Heart right ventricle (tissue), 16 donors: ENCODE measurements around the gene SLC35E1. TPM values are rescaled to one million over a fixed set of nuclear protein-coding genes. Genes with fewer than 3 reads are reported as not detected.

Experiments used
- ATAC-seq, 8 donors: fragments of 200-7000 bp; cut with Tn5 transposase; one replicate each; pipeline ENCODE4 v1.9.1; 2020; ENCODE audit warnings: mild to moderate bottlenecking in 8 of 8, moderate library complexity in 8 of 8, moderate number of reproducible peaks in 1 of 8
- DNase-seq, 2 donors: peaks; one replicate each; pipeline ENCODE4 v3.0.0-alpha.2; 2020
- H3K27ac ChIP-seq, 10 donors: fragments of 200-600 bp; sonication (generic) in 2 of 10; one replicate each; pipeline versions ENCODE4 v1.5.0 to v1.8.0; 2020 to 2022; ENCODE audit warnings: mild to moderate bottlenecking in 3 of 10
- H3K27me3 ChIP-seq, 7 donors: fragments of 200-600 bp; one replicate each; pipeline ENCODE4 v1.8.0; 2021 to 2022; ENCODE audit warnings: mild to moderate bottlenecking in 2 of 7
- H3K36me3 ChIP-seq, 9 donors: fragments of 200-600 bp; sonication (generic) in 1 of 9; one replicate each; pipeline versions ENCODE4 v1.5.0 to v1.8.0; 2020 to 2022; ENCODE audit warnings: mild to moderate bottlenecking in 2 of 9
- H3K4me1 ChIP-seq, 9 donors: fragments of 200-600 bp; sonication (generic) in 1 of 9; one replicate each; pipeline versions ENCODE4 v1.5.0 to v1.8.0; 2020 to 2022; ENCODE audit warnings: mild to moderate bottlenecking in 4 of 9
- H3K4me3 ChIP-seq, 10 donors: fragments of 200-600 bp; sonication (generic) in 2 of 10; one replicate each; pipeline versions ENCODE4 v1.5.0 to v1.8.0; 2020 to 2022; ENCODE audit warnings: mild to moderate bottlenecking in 7 of 10, moderate library complexity in 2 of 10
- H3K9me3 ChIP-seq, 11 donors: fragments of 200-600 bp in 10 of 11; sonication (generic) in 2 of 11; one replicate each; pipeline versions ENCODE4 v1.5.0 to v1.8.0; 2013 to 2022; ENCODE audit warnings: mild to moderate bottlenecking in 2 of 11, control low read depth in 1 of 11, moderate library complexity in 1 of 11
- WGBS, 2 donors: extraction: QIAGEN DNeasy Blood & Tissue Kit; methylation state at CpG; one replicate each; pipeline ENCODE4 v1.1.7; 2013; ENCODE audit warnings: inconsistent platforms in 1 of 2; 5-methylcytosine and 5-hydroxymethylcytosine counted together
- intact Hi-C, 10 donors: fragments of 100-400 bp; cut with DNase I; formaldehyde crosslinking; loops; one replicate each; pipeline versions ENCODE4 v1.11.1 to v1.14.2; 2022
- polyA plus RNA-seq, 2 donors: library from polyadenylated mRNA; stranded (reverse); fragments of 200-250 nt; gene quantifications; one replicate each; pipeline ENCODE4 v1.2.3, GENCODE V29; 2013
- total RNA-seq, 10 donors: library from RNA; stranded (reverse); fragmentation: NEBNext Ultra II Directional in 3 of 10; extraction: Animal tissue kit (Norgen Biotek cat#: 25700) in 3 of 10; gene quantifications; one replicate each; pipeline versions ENCODE4 v1.2.1 to v1.2.4, GENCODE V29; 2021 to 2023
- TF ChIP-seq, protein P1 (sequence below), 9 donors: fragments of 200-600 bp; sonication (generic) in 2 of 9; IDR thresholded peaks; one replicate each; pipeline versions ENCODE4 v1.5.0 to v1.8.0; 2021 to 2022; ENCODE audit warnings: antibody characterized with exemption in 9 of 9, mild to moderate bottlenecking in 5 of 9, moderate library complexity in 1 of 9
- donor health status: Arrhythmogenic right ventricular cardiomyopathy.
- donor health status: ischemic (EF 13 %, LVEDD 7.1; RV severe dilation, severe dysfunction).
- donor health status: healthy with polysubstance abuse.
- donor health status: DM: no; HTN: yes; CAD: no.
- donor health status: DM: no; HTN: no; CAD: no.
- donor health status: ischemic (EF 25% LVEDD 6.9; RV normal size, moderate dysfunction).
- donor health status: ischemic (EF 25% LVEDD 5.7; RV mildly dilated, moderate dysfunction).
- donor health status: healthy.
- donor health status: DM: yes; HTN: yes; CAD: no.
- donor health status: Ischemic cardiomyopathy.
- donor health status: ischemic (EF 35%, LVEDD 5.7; RV mildly dilated, moderate dysfunction).
- donor health status: nonischemic (EF 11% LVEDD 7.7; RV severe dilation, severe dysfunction).
- donor health status: DM: yes; HTN: yes; CAD: no.
- donor health status: PGD.
- donor health status: ischemic (EF 29% LVEDD 5.4; RV normal size, mild dysfunction).
- donor health status: nonischemic (EF 23%, LVEDD 6.1; RV moderate dilation, normal function).

Gene SLC35E1
- total and polyA plus RNA-seq, 12 donors = 20.8 to 29.0 (median 23.6) TPM

DNA sequence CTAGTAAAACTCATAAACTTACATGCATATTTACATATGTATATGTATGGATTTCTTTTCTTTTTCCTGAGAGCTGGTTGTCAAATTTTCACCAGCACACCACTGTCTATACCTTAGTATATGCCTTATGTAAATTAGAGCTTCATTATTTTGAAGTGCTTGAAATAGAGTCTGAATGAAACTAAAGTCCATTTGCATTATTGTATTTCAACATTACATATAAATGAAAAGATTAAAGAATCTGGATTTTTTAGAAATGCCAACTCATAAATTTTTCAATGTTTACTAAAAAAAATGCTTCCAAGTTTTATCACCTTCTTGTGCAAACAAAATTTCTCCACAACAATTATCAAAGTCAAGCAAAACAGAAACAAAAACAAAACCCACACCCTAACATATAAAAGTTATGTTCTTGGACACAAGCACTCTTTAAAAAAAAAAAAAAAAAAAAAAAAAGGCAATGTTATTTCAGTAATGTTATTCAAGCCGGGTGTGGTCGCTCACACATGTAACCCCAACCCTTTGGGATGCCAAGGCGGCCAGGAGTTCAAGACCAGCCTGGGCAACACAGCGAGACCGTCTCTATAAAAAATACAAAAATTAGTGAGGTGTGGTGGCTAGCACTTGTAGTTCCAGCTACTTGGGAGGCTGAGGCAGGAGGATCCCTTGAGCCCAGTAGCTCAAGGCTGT, 37.4 kb upstream of the SLC35E1 start:
- H3K27me3 ChIP-seq = no peaks in the 10 kb centered on the region
- ATAC-seq = no peak
- peaks cover 19 to 91% (median 76%) of the 10 kb centered on the region in 9 donors for H3K4me1 ChIP-seq
- intact Hi-C loops = no loop called here
- no peaks in the 10 kb centered on the region for H3K36me3 ChIP-seq
- DNase-seq = no peak
- H3K9me3 ChIP-seq = no peaks in the 10 kb centered on the region
- WGBS, 2 donors = 79 to 90% methylated on average over 5 of the region's 5 CpGs
- TF ChIP-seq, protein P1, sequence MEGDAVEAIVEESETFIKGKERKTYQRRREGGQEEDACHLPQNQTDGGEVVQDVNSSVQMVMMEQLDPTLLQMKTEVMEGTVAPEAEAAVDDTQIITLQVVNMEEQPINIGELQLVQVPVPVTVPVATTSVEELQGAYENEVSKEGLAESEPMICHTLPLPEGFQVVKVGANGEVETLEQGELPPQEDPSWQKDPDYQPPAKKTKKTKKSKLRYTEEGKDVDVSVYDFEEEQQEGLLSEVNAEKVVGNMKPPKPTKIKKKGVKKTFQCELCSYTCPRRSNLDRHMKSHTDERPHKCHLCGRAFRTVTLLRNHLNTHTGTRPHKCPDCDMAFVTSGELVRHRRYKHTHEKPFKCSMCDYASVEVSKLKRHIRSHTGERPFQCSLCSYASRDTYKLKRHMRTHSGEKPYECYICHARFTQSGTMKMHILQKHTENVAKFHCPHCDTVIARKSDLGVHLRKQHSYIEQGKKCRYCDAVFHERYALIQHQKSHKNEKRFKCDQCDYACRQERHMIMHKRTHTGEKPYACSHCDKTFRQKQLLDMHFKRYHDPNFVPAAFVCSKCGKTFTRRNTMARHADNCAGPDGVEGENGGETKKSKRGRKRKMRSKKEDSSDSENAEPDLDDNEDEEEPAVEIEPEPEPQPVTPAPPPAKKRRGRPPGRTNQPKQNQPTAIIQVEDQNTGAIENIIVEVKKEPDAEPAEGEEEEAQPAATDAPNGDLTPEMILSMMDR (IDR thresholded peaks at IDR 0.05) = no peak
- no peak overlapping the region for H3K27ac ChIP-seq
- H3K4me3 ChIP-seq = no peak overlapping the region

DNA sequence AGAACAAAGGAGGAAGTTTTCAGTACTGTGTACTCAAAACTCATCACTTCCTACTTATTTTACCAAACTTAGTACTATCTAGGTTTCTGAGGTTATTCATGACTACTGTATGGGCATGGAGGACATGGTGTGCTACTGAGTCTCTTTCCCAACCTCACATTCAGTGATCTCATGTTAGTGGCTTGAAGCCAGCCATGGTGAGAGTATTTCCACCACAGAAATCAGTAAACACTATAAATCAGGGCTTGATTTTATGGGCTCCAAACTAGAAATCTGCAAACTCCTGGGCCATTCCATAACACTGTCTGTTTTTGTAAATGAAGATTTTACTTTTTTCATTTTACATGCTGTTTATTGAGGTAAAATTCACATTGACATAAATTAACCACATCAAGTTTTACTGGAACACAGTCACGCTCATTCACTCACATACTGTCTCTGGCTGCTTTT, 36.1 kb upstream of the SLC35E1 start:
- intact Hi-C loops = no loop called here
- Histone ChIP-seq H3K27me3 (no peaks in the 10 kb centered on the region), H3K4me3 (no peak overlapping the region), H3K27ac (peak overlapping the region in 7 of 10 donors; percentile 38 to 59 (median 50)), H3K9me3 (no peaks in the 10 kb centered on the region), H3K36me3 (no peaks in the 10 kb centered on the region), H3K4me1 (peaks cover 22 to 87% (median 81%) of the 10 kb centered on the region in 9 donors)
- TF ChIP-seq, protein P1 (IDR thresholded peaks at IDR 0.05) = no peak
- ATAC-seq (peak in 5 of 8 donors; percentile 28 to 81 (median 44)), DNase-seq (no peak)
- WGBS, 2 donors = 75 to 92% methylated on average over 1 of the region's 1 CpG

DNA sequence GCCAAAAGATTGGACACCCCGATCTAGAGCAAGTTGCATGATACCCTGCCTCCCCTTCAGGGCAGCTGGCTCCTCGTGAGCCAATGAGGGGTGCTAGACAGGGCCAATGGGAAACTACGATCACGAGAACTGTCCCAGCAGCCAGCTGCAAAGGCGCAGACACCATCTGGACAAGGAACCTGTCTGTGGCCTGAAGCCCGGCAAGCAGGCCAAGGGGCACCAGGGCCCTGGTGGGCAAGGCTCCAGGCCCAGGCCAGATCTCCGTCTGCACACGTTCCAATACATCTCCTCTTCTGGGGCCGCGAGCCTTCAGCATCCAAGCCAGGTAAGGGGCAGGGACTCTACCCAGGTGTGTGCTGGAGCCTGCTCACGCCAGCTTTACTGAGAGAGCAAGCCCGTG, 35.6 kb upstream of the SLC35E1 start:
- intact Hi-C loops = no loop called here
- Histone ChIP-seq H3K27me3 (no peaks in the 10 kb centered on the region), H3K36me3 (no peaks in the 10 kb centered on the region), H3K9me3 (no peaks in the 10 kb centered on the region), H3K4me3 (no peak overlapping the region), H3K4me1 (peaks cover 22 to 87% (median 76%) of the 10 kb centered on the region in 9 donors), H3K27ac (peak overlapping the region in 8 of 10 donors; percentile 38 to 59 (median 50))
- WGBS, 2 donors = 71 to 78% methylated on average over 12 of the region's 12 CpGs
- DNase-seq (no peak), ATAC-seq (peak in 6 of 8 donors; percentile 6 to 32 (median 20))
- TF ChIP-seq, protein P1 (IDR thresholded peaks at IDR 0.05) = no peak

DNA sequence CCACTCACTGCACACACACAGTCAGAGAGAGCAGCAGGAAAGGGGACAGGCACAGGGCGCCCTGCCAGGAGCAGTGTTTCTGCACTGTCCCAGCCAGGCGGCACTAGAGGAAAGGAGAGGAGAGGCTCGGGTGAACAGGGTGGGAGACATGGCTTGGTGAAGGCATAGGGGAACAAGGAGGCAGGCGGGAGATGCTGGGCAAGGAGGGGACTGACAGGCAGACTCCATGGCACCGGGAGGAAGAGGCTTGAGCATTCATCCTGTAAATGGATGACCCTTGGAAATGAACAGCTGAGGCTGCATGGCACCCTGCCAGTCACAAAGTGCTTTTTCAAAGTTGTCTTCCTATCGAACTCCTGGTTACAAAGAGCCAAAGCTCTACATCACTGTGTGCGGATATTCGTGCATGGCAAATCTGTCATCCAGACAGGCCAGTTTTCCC, 33.4 kb upstream of the SLC35E1 start:
- no peak overlapping the region for H3K27ac ChIP-seq
- H3K36me3 ChIP-seq = no peaks in the 10 kb centered on the region
- H3K4me1 ChIP-seq = peaks cover 25 to 86% (median 57%) of the 10 kb centered on the region in 9 donors
- H3K9me3 ChIP-seq = no peaks in the 10 kb centered on the region
- intact Hi-C loops = no loop called here
- TF ChIP-seq, protein P1 (IDR thresholded peaks at IDR 0.05) = peak in 8 of 9 donors; percentile 17 to 55 (median 30)
- H3K27me3 ChIP-seq = no peaks in the 10 kb centered on the region
- no peak overlapping the region for H3K4me3 ChIP-seq
- ATAC-seq = peak in 7 of 8 donors; percentile 39 to 72 (median 60)
- 35 to 39% methylated on average over 8 of the region's 8 CpGs for whole genome bisulfite sequencing, 2 donors
- DNase-seq = no peak
